ENCODE measurements around the gene FAM117B.

The FAM117B gene

DNA sequence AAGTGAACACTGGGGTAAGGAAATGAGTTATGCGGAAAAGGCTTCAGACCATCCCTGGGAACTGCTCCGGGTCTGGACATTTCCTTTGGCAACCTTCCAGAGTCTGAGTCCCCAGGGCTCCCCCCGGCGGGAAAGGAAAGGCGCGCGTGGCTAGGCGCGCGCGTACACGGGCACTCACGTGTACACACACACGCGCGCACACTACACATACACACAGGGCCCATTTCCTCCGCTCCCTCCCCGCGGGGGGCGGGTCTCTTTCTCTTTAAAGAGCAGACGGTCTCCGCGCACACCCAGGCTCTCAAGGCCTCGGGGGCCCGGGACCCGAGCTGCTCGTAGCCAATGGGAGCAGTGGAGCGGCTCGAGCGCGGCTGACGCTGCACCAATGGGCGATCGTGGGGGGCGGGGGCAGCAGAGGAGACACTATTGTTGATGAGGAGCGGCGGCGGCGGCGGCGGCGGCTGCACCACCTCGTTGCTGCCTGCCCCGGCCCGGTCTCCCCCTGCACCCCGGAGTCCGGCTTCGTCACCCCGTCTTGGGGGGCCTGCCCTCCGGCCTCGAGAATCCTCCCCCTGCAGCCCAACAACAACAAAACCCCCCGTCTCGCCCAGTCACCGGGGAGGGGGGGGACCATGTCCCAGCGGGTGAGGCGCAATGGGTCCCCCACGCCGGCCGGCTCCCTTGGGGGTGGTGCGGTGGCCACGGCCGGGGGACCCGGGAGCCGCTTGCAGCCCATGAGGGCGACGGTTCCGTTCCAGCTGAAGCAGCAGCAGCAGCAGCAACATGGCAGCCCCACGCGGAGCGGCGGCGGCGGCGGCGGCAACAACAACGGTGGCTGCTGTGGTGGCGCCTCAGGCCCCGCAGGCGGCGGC lies at the start of gene FAM117B:
Gene FAM117B, plus strand, starts transcription at position 414 of the 872 bp plus-strand sequence. Its CDS starts 219 bp downstream, at position 633.
- DNase-seq: peak; percentile 91

DNA sequence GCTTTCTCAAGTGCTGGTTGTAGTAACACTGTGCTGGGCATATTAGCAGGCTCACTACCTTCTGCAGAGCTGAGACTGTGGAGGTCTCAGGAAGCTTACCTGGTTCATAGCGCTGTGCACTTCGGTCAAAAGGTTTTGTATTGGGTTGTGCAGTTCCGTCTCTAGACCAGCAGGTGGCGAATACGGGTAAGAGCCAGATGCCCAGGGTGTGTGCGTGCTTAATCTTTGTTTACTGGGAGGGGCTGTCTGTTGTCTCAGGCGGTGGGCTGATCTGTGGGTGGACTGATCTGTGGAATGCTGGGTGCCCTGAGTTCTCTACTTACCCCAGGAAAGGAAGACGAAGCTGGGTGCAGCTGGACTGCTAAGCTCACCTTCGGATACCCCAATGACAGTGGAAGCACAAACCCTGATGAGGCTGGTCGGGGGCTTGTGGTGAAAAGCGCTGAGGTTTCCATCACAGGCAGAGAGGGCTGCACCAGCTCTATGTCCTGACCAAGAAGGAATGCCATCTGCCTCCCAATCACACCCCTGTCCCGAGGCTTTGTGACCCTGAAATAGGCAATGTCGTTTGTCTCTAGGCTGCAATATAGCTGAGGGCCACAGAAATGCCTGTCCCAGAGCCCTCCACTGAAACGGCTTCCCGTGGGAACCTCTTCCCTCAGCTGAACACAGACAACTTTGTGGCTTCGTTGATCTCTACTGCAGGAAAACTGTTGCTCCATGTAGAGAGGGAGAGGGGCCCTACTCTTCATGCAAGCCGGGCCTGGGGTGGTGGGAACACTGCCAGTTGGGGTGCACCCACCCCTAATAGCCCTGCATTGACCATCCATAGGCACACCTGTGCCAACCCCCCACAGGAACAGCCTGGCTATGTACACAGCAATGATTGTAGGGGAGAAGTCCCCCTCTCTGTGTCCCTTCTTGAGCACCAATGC lies 45.9 kb upstream of the FAM117B start:
- peak; percentile 26 for DNase-seq

DNA sequence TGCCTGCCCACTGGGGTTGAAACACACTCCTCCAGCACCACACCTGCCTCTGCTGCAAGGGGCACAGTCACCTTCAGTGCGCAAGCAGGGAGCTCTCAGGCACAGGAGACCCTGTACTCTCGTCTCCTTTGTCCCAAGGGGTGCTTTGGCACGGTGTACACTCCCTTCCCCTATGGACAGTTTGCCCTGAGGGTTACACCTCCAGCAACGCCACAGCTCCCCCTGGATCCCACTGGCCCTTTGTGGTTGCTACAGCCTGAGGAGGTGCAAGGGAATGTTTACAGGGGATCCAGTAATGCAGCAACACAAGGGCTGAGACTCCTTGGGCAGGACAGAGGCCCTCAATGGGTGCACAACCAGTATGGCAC lies 45.2 kb upstream of the FAM117B start:
- no peak for DNase-seq

DNA sequence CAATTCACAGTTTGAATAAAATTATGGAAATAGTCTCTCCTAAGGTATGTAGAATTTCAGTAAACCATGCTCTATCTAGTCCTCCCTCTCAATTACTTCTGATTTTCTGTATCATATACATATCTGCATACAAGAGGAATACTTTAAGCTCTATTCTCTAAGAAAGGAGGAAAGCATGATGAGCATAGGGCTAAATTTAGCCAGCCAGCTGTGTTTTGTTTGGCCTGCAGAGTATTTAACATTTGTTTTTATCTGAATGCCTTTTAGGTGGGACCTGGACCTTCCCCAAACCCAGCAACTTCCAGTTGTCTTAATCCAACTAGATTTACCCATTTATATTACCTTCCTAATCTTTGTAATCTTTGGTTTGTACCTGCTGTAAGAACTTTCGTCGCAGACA lies 42.2 kb upstream of the FAM117B start:
- no peak for DNase-seq

DNA sequence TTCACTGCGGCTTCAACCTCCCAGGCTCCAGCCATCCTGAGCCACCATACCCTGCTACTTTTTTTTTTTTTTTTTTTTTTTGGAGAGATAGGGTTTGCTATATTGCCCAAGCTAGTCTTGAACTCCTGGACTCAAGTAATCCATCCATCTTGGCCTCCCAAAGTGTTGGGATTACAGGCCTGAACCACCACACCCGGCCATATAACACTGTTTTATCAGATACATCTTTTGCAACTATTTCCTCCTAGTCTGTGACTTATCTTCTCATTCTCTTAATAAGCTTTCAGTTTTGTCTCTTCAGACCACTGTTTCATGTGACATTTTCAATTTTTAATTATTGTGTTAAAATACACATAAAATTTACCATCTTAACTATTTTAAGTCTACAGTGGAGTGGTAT lies 35.7 kb upstream of the FAM117B start:
- DNase-seq: no peak

- DNase-seq: no peak
Measured at GRCh38 chr2:202599911-202600310, 34.9 kb upstream of the FAM117B start.

GRCh38 chr2:202604699-202605098 lies 30.1 kb upstream of the FAM117B start:
- DNase-seq: no peak

- no peak for DNase-seq
Measured at GRCh38 chr2:202605174-202605573, 29.6 kb upstream of the FAM117B start.

- no peak for DNase-seq
Measured at GRCh38 chr2:202608142-202608852, 26.5 kb upstream of the FAM117B start.

DNA sequence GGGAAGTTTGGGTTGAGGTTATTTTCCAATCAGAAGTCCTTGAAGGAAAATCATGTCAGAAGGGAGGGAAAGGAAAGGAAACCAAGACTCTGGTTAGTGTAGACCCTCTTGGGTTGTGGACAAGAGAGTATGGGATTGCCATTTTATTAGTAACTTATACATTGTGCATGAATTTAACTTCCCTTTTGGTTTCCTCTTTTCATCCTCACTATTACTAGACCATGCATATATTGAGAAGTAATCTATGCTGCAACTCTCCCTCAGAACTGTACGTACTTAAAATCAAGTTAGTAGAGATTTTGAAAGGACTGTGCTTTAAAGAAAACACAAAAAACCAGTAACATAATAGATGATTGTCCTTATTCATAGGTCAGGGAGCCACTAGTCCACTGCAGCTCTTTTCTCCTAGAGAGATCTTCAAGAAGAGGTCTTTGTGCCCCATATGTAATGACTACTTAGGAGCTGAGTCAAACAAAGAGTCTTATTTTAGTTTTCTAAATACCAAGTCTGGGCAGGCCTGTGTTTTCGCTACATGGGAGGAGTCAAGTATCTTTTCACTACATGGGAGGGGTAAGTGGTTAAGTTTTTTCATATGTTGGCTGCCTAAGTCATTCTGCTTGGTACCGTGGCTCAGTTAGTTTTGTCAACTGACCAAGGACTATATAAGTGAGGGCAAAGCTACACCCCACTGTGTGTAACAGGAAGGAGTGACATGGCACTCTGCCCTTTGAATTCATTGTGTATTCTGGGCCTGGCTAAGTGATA lies 25.2 kb upstream of the FAM117B start:
- no peak for DNase-seq

DNA sequence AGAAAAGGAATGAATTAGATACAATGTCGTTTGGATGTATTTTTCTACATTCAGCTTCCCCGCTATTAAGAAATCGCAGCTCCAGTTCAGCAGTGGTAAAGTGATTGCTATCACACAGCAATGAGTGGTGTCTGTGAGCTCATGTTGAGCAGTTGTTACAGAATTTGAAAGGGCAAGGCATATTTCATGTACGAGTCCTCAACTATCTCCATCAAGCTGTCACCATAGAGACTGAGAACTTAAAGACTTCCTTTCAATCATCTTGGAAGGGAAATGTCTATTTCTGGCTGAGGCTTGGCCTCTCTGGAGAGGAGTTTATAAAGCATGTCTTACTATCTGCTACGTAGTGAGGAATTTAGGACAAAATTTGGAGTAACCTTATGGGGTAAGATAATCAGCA lies 24.4 kb upstream of the FAM117B start:
- DNase-seq: no peak

GRCh38 chr2:202612145-202612544 lies 22.6 kb upstream of the FAM117B start:
- DNase-seq: no peak

- DNase-seq: no peak
Measured at GRCh38 chr2:202613479-202613878, 21.3 kb upstream of the FAM117B start.

DNA sequence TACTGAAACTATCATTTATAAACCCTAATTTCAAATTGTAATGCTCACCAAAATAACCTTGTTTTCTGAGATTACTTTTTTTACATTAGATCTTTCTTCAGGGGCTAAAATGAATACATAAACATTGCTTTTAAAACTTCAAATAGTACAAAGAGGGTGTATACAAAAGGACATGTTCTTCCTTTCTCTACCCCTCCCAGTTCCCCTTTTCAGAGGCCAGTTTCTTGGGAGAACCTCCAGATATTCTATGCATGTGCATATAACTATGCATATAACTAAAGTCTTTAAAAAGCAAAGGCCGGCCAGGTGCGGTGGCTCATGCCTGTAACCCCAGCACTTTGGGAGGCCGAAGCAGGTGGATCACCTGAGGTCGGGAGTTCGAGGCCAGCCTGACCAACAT lies 10.6 kb upstream of the FAM117B start:
- DNase-seq: no peak

DNA sequence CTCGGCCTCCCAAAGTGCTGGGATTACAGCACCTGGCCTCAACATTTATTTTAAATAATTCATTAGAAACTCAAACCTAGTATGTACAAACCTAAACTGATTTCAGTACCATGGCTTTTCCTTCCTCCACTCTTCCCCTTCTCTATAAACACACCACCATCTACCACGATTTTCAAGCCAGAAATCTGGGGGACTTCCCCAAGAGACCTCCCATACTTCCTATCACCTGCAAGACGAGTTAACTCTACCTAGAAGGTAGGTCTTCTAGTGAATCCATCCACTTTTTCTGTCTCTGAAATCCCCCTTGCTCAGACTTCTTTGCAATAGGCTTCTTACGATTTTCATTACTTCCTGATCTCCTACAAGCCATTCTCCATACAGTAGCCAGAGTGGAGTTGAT lies 7.7 kb upstream of the FAM117B start:
- DNase-seq: no peak

DNA sequence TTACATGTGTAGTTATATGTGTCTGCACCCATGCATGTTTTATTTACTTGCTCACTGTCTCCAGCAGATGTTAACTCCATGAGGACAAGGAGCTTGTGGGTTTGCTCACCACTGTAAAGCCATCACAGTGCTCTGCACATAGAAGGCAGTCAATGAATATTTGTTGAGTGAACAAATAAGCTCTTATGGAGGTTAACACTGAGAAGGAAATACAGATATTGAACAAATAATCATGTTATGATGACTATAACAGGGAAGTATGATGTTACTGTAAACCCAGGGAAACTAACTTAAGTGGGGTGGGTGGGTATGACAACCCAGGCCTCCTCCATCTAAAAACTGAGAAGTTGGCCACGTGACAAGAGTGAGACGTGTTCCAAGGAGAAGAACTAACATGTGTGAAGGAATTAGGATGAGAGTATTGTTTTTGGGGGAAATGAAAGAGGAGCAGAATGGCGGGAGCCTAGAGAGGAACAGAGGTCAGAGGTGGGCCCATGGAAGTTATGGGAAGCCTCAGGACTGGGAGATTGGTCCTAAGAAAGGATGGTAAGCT lies 6.0 kb upstream of the FAM117B start:
- no peak for DNase-seq

- no peak for DNase-seq
Measured at GRCh38 chr2:202632682-202633290, 2.0 kb upstream of the FAM117B start.

- no peak for DNase-seq
Measured at GRCh38 chr2:202633470-202633869, 1.3 kb upstream of the FAM117B start.

GRCh38 chr2:202635428-202636212 lies 851 bp downstream of the FAM117B start:
- DNase-seq: peak; percentile 33

GRCh38 chr2:202636213-202636513 lies 1.4 kb downstream of the FAM117B start:
- no peak for DNase-seq

DNA sequence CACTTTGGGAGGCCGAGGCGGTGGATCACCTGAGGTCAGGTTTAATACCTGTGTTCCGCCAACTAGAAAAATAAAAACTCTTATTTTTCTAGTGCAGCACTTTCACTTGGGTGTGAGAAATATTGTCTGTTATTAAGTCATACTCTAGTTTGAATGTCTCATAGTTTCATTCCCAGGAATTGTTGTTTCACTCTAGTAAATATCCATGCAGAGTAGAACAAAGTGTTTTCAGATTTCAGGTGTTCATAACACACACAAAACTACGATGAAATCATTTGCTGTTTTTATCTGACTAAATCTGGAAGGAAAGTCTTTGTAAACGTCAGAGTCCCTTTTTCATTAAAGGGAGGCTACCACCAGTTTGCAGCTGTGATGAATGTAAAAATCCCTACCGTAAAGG lies 4.0 kb downstream of the FAM117B start:
- DNase-seq: no peak
